Right atrium auricular region (tissue), 2 donors: ENCODE measurements around the gene HYAL2. TPM values are rescaled to one million over a fixed set of nuclear protein-coding genes. Genes with fewer than 3 reads are reported as not detected.

Source experiments
- DNase-seq: peaks from one replicate; pipeline ENCODE4 v3.0.0-alpha.2; 2019; ENCODE audit warnings: low spot score
- H3K27ac ChIP-seq, 2 donors: fragments of 200-600 bp; sonication (generic); 1 replicate in 1 of 2; 2 replicates in 1 of 2; pipeline ENCODE4 v1.5.1; 2016 to 2019
- H3K27me3 ChIP-seq, 2 donors: fragments of 200-600 bp; sonication (generic); one replicate each; pipeline versions ENCODE4 v1.5.1 to v1.6.0; 2017 to 2019
- H3K36me3 ChIP-seq: fragments of 200-600 bp; sonication (generic); one replicate; pipeline ENCODE4 v1.5.1; 2016
- H3K4me1 ChIP-seq, 2 donors: fragments of 200-600 bp; sonication (generic); one replicate each; pipeline versions ENCODE4 v1.5.1 to v1.6.0; 2017 to 2019
- H3K4me3 ChIP-seq, 2 donors: fragments of 200-600 bp; sonication (generic); 1 replicate in 1 of 2; 2 replicates in 1 of 2; pipeline ENCODE4 v1.5.1; 2017 to 2019; ENCODE audit warnings: mild to moderate bottlenecking in 1 of 2, moderate library complexity in 1 of 2
- H3K9me3 ChIP-seq, 2 donors: fragments of 200-600 bp; sonication (generic); one replicate each; pipeline ENCODE4 v1.5.1; 2019
- total RNA-seq, 2 donors: library from RNA; depleted of rRNA; stranded (reverse); fragments of >200 nt; gene quantifications; one replicate each; pipeline ENCODE4 v1.1.0, GENCODE V29; 2016
- TF ChIP-seq, protein P1 (sequence below), 2 donors: fragments of 200-600 bp; sonication (generic); IDR thresholded peaks; one replicate each; pipeline ENCODE4 v1.5.1; 2019; ENCODE audit warnings: antibody characterized with exemption in 2 of 2

The HYAL2 gene
- total RNA-seq, 2 donors from 2014 or later = 129 to 198 TPM

- H3K27me3 ChIP-seq = no peaks in the 10 kb centered on the region
- peak; percentile 72 for DNase-seq
- H3K36me3 ChIP-seq = peaks cover 12% of the 10 kb centered on the region
- no peak overlapping the region for H3K4me3 ChIP-seq
- H3K27ac ChIP-seq = no peak overlapping the region
- no peaks in the 10 kb centered on the region for H3K9me3 ChIP-seq
- TF ChIP-seq, protein P1, sequence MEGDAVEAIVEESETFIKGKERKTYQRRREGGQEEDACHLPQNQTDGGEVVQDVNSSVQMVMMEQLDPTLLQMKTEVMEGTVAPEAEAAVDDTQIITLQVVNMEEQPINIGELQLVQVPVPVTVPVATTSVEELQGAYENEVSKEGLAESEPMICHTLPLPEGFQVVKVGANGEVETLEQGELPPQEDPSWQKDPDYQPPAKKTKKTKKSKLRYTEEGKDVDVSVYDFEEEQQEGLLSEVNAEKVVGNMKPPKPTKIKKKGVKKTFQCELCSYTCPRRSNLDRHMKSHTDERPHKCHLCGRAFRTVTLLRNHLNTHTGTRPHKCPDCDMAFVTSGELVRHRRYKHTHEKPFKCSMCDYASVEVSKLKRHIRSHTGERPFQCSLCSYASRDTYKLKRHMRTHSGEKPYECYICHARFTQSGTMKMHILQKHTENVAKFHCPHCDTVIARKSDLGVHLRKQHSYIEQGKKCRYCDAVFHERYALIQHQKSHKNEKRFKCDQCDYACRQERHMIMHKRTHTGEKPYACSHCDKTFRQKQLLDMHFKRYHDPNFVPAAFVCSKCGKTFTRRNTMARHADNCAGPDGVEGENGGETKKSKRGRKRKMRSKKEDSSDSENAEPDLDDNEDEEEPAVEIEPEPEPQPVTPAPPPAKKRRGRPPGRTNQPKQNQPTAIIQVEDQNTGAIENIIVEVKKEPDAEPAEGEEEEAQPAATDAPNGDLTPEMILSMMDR (IDR thresholded peaks at IDR 0.05) = peak; percentile 43 to 62
- peaks cover 0 to 40% of the 10 kb centered on the region in 2 donors for H3K4me1 ChIP-seq
Measured at GRCh38 chr3:50347187-50347813, 24.8 kb upstream of the HYAL2 start.

DNA sequence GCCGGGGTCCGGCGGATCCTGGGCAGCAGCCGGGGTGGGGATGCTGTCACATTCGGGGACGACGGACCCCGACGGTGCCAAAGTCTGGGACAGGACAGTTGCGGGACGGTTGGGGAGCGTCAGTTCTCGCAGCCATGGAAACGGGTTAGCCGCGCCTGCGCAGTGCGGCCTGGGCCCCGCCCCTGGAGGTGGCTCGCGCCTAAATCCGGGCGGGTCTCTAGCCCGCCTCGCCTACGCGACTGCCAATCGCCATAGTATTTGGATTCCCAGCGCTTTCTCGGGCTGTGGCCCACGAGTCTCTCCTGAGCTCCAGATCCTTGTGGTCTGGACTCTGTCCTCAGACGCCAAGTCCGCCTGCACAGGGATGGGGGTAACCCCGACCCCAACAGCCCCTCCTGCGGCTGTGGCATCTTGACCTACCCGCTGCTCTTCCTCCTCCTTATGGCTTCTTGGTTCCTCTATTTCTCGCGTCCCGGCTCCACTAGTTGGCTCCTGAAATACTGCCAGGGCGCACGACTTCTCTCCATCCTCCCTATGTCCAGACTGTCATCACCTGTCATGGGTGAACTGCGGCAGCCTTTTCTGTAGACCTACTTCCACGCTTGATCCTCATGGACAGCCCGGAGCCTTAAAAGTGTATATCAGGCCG is 23.2 kb upstream of the HYAL2 start, which contains the start of gene ZMYND10:
Gene ZMYND10, minus strand, starts transcription at position 147 of the 649 bp plus-strand sequence. CDS start 153 bp downstream, outside the sequence.
- Histone ChIP-seq H3K27me3 (no peaks in the 10 kb centered on the region), H3K9me3 (no peaks in the 10 kb centered on the region), H3K36me3 (peaks cover 12% of the 10 kb centered on the region), H3K27ac (peak within 1 kb of the TSS in 1 of 2 donors; percentile 27), H3K4me3 (peak within 1 kb of the TSS; percentile 33 to 39), H3K4me1 (peaks cover 0 to 38% of the 10 kb centered on the region in 2 donors)
- TF ChIP-seq, protein P1 (IDR thresholded peaks at IDR 0.05) = no peak
- DNase-seq = peak; percentile 76

DNA sequence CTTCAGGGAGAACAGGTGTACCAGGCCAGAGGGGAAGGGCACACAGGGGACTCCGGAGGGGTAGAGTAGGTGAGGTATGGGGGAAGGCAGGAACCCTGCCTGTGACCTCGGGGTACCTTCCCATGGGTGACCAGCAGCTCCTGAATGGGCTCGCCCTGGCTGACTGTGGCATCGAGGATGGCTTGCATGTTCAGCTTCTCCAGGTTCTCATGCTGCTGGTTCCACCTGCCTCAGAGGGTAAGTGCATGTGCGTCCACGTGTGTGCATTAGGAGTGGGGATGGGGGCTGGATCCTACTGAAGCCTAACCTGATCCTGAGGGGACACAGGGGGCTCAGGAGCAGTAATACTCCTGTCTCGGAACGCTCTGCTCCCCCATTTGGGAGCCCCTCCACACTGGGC is 22.5 kb upstream of the HYAL2 start:
- no peak for DNase-seq
- Histone ChIP-seq H3K36me3 (peaks cover 12% of the 10 kb centered on the region), H3K4me3 (peak overlapping the region in 1 of 2 donors; percentile 39), H3K27me3 (no peaks in the 10 kb centered on the region), H3K27ac (no peak overlapping the region), H3K4me1 (peaks cover 0 to 40% of the 10 kb centered on the region in 2 donors), H3K9me3 (no peaks in the 10 kb centered on the region)
- TF ChIP-seq, protein P1 (IDR thresholded peaks at IDR 0.05) = no peak

GRCh38 chr3:50342813-50343633 is 20.5 kb upstream of the HYAL2 start:
- no peak overlapping the region for H3K4me3 ChIP-seq
- H3K36me3 ChIP-seq = no peaks in the 10 kb centered on the region
- TF ChIP-seq, protein P1 (IDR thresholded peaks at IDR 0.05) = no peak
- no peaks in the 10 kb centered on the region for H3K27me3 ChIP-seq
- DNase-seq = no peak
- H3K4me1 ChIP-seq = peaks cover 0 to 47% of the 10 kb centered on the region in 2 donors
- no peak overlapping the region for H3K27ac ChIP-seq
- H3K9me3 ChIP-seq = no peaks in the 10 kb centered on the region

GRCh38 chr3:50341996-50342650 is 19.6 kb upstream of the HYAL2 start:
- no peak for DNase-seq
- TF ChIP-seq, protein P1 (IDR thresholded peaks at IDR 0.05) = no peak
- Histone ChIP-seq H3K27ac (no peak overlapping the region), H3K4me3 (no peak overlapping the region), H3K4me1 (peaks cover 0 to 51% of the 10 kb centered on the region in 2 donors), H3K9me3 (no peaks in the 10 kb centered on the region), H3K36me3 (no peaks in the 10 kb centered on the region), H3K27me3 (no peaks in the 10 kb centered on the region)
